WTC11 (cell line): Measurements from ENCODE around the gene PHF12.

Experiments
- ATF1 ChIP-seq: sonication (generic); formaldehyde crosslinking; IDR thresholded peaks from 2 replicates; pipeline ENCODE4 v1.8.1; 2023; ENCODE audit warnings: mild to moderate bottlenecking, moderate library complexity, missing genetic modification reagents
- ATF2 ChIP-seq: sonication (generic); formaldehyde crosslinking; IDR thresholded peaks from 2 replicates; pipeline ENCODE4 v1.8.1; 2022; ENCODE audit warnings: low read depth, missing genetic modification reagents, borderline replicate concordance
- CTCF ChIP-seq: fragments of 200-600 bp; IDR thresholded peaks from 2 replicates; pipeline ENCODE4 v1.8.0; 2022; ENCODE audit warnings: antibody characterized with exemption
- ETV6 ChIP-seq: sonication (generic); formaldehyde crosslinking; IDR thresholded peaks from 2 replicates; pipeline ENCODE4 v1.8.1; 2022; ENCODE audit warnings: mild to moderate bottlenecking, missing genetic modification reagents
- MLX ChIP-seq: sonication (generic); formaldehyde crosslinking; IDR thresholded peaks from 2 replicates; pipeline ENCODE4 v1.8.1; 2023; ENCODE audit warnings: mild to moderate bottlenecking, missing genetic modification reagents, moderate library complexity
- ZNF232 ChIP-seq: sonication (generic); formaldehyde crosslinking; IDR thresholded peaks from 2 replicates; pipeline ENCODE4 v1.8.0; 2022; ENCODE audit warnings: mild to moderate bottlenecking, missing genetic modification reagents
- TF ChIP-seq, protein P1 (sequence below): sonication (generic); formaldehyde crosslinking; IDR thresholded peaks from 2 replicates; pipeline ENCODE4 v1.8.1; 2023; ENCODE audit warnings: mild to moderate bottlenecking, missing genetic modification reagents
- TF ChIP-seq, protein P2 (sequence below): sonication (generic); formaldehyde crosslinking; IDR thresholded peaks from 2 replicates; pipeline ENCODE4 v1.8.1; 2023; ENCODE audit warnings: mild to moderate bottlenecking, moderate library complexity, missing genetic modification reagents

DNA sequence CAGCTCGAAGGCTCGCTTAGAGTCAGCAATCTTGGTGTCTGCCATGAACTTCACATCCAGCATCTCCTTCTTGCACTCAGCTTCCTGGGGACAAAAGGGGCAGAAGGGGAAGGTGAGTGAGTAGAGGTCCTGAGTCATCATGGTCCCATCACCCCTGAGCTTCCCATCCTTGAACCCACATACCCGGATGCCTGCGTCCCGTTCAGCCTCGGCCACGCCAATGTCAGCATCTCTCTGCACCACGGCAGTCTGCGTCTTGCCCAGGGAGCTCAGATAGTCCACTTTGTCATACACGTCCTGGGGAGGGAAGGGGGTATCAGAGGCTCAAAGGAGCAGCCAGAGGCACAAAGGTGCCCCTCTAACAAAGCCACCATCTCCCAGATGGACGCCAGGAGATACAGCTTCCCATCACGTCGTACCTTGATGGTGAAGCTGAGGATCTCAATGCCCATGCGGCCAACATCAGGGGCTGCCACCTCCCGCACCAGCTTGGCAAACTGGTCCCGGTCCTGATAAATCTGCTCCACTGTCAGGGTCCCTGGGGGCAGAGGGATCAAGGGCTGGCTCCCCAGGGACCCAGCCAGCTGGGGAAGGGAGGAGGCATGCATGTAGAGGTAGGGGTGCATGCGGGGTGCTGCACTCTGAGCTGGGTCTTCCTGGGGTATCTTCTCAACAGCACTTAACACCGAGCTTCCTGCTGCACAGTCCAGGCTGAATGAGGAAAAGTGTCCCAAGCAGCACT, 69.0 kb downstream of the PHF12 start:
- TF ChIP-seq ATF1 (CRISPR knock-in tag) = no peak
- no peak for TF ChIP-seq ETV6
- TF ChIP-seq, protein P1, sequence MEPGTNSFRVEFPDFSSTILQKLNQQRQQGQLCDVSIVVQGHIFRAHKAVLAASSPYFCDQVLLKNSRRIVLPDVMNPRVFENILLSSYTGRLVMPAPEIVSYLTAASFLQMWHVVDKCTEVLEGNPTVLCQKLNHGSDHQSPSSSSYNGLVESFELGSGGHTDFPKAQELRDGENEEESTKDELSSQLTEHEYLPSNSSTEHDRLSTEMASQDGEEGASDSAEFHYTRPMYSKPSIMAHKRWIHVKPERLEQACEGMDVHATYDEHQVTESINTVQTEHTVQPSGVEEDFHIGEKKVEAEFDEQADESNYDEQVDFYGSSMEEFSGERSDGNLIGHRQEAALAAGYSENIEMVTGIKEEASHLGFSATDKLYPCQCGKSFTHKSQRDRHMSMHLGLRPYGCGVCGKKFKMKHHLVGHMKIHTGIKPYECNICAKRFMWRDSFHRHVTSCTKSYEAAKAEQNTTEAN (CRISPR knock-in tag) = no peak
- TF ChIP-seq, protein P2, sequence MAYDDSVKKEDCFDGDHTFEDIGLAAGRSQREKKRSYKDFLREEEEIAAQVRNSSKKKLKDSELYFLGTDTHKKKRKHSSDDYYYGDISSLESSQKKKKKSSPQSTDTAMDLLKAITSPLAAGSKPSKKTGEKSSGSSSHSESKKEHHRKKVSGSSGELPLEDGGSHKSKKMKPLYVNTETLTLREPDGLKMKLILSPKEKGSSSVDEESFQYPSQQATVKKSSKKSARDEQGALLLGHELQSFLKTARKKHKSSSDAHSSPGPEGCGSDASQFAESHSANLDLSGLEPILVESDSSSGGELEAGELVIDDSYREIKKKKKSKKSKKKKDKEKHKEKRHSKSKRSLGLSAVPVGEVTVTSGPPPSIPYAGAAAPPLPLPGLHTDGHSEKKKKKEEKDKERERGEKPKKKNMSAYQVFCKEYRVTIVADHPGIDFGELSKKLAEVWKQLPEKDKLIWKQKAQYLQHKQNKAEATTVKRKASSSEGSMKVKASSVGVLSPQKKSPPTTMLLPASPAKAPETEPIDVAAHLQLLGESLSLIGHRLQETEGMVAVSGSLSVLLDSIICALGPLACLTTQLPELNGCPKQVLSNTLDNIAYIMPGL (CRISPR knock-in tag) = no peak
- no peak for TF ChIP-seq CTCF
- TF ChIP-seq MLX (CRISPR knock-in tag) = no peak
- no peak for TF ChIP-seq ATF2
- no peak for TF ChIP-seq ZNF232 (CRISPR knock-in tag)
